Measurements from ENCODE around the gene CAVIN3. TPM values are rescaled to one million over a fixed set of nuclear protein-coding genes. Genes with fewer than 3 reads are reported as not detected.

CAVIN3 gene
- 10 to 100 TPM; 12.1 to 13.2 TPM for total RNA-seq

GRCh38 chr11:6320411-6321155, at the start of gene CAVIN3:
CAVIN3 (minus strand) TSS chr11:6320501; CDS start chr11:6320476, 25 bp downstream.
- POLR2A ChIA-PET: interaction anchor here (0.7 to 2.4 kb wide), 15 partner anchors 12 to 630 kb away, joined by 3 to 12 read pairs (median 5); partner anchors contain the start of genes APBB1, ARFIP2, FHIP1B and TIMM10B
- H3K4me1 Mint-ChIP-seq: peaks cover 48% of the 10 kb centered on the region
- peak within 1 kb of the TSS; percentile 93 for H3K27ac Mint-ChIP-seq
- H3K9me3 Mint-ChIP-seq: no peaks in the 10 kb centered on the region
- CTCF ChIA-PET: interaction anchor here (0.8 to 5.0 kb wide), 7 partner anchors 18 to 84 kb away, joined by 3 to 54 read pairs (median 3); no protein-coding TSS in a partner anchor
- H3K27me3 Mint-ChIP-seq: peaks cover 9% of the 10 kb centered on the region
- DNase-seq: peak; percentile 89
- H3K36me3 Mint-ChIP-seq (ENCODE audit: low read depth): no peaks in the 10 kb centered on the region
- peak within 1 kb of the TSS; percentile 70 for H3K4me3 Mint-ChIP-seq

DNA sequence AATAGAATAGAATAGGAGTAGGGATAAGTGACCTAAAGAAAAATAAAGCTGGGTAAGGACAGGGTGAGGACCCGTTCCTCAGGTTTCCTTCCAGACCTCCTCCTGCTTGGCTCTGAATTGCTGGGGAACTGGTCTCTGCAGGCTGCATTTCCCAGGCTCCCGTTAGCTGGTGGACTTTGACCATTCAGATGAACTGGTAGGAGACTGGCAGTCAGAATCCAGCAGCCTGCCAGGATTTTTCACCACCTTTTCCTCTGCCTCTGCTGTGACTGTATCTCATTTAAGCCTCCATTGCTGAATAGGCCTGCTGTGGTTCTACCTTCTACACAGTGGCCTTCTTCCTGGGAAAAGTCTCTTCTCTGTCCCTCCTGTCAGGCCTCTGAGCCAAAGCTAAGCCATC, 45.4 kb upstream of the CAVIN3 start:
- DNase-seq: no peak
- no peaks in the 10 kb centered on the region for H3K36me3 Mint-ChIP-seq (ENCODE audit: low read depth)
- ChIA-PET POLR2A (no interaction called here), CTCF (interaction anchor here (5.4 to 6.9 kb wide), 2 partner anchors 12 to 14 kb away, joined by 76 to 90 read pairs; no protein-coding TSS in a partner anchor)
- H3K9me3 Mint-ChIP-seq: no peaks in the 10 kb centered on the region
- H3K4me3 Mint-ChIP-seq: no peak overlapping the region
- no peak overlapping the region for H3K27ac Mint-ChIP-seq
- no peaks in the 10 kb centered on the region for H3K27me3 Mint-ChIP-seq
- no peaks in the 10 kb centered on the region for H3K4me1 Mint-ChIP-seq

GRCh38 chr11:6362873-6363678, 42.8 kb upstream of the CAVIN3 start:
- peak; percentile 78 for DNase-seq
- Mint-ChIP-seq H3K4me3 (no peak overlapping the region), H3K9me3 (no peaks in the 10 kb centered on the region), H3K27ac (no peak overlapping the region), H3K4me1 (no peaks in the 10 kb centered on the region), H3K27me3 (no peaks in the 10 kb centered on the region), H3K36me3 (ENCODE audit: low read depth) (no peaks in the 10 kb centered on the region)
- POLR2A ChIA-PET: interaction anchor here (0.8 to 1.9 kb wide), 2 partner anchors 9 to 14 kb away, joined by 4 to 6 read pairs; no protein-coding TSS in a partner anchor
- CTCF ChIA-PET: interaction anchor here (0.5 to 6.9 kb wide), 58 partner anchors 10 to 1238 kb away, joined by 3 to 90 read pairs (median 4); partner anchors contain the start of genes ARFIP2, CAVIN3, CCKBR and TIMM10B

DNA sequence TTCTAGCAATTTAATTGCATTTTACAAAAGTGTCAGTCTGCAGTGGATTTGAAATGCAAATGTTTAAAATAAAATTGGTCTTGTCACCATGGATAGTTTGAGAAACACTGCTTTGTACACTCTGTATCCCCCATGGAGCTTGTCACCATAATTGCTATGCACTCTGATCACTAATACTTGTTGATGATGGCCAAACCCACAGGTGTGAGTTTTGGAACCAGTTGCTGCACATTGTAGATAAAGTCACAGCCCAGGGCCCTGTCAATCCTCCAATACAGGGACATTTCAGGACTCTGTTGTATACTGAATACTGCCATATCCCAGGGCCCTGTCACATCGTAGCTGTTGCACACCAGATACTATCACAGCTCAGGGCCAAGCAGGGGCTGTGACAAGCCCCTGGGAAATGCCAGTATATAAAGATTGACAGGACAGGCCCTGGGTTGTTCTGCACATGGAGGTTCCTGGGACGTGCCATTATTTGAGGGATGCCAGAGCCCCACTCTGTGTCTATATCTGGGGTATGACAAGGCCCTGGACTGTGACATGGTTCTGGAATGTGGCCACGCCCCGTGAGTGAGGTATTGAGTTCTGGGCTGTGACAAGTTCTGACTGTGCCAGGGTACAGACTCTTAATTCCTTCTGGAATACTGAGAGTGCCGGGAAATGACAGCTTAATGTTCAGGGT, 42.0 kb upstream of the CAVIN3 start:
- Mint-ChIP-seq H3K4me1 (no peaks in the 10 kb centered on the region), H3K9me3 (no peaks in the 10 kb centered on the region), H3K4me3 (no peak overlapping the region), H3K27me3 (no peaks in the 10 kb centered on the region), H3K36me3 (ENCODE audit: low read depth) (no peaks in the 10 kb centered on the region), H3K27ac (no peak overlapping the region)
- ChIA-PET CTCF (interaction anchor here (0.6 to 6.9 kb wide), 53 partner anchors 11 to 1237 kb away, joined by 3 to 90 read pairs (median 4); partner anchors contain the start of genes ARFIP2, CAVIN3, CCKBR and TIMM10B), POLR2A (interaction anchor here (1.9 kb wide), 1 partner anchor 9 kb away, joined by 6 read pairs; no protein-coding TSS in a partner anchor)
- no peak for DNase-seq

DNA sequence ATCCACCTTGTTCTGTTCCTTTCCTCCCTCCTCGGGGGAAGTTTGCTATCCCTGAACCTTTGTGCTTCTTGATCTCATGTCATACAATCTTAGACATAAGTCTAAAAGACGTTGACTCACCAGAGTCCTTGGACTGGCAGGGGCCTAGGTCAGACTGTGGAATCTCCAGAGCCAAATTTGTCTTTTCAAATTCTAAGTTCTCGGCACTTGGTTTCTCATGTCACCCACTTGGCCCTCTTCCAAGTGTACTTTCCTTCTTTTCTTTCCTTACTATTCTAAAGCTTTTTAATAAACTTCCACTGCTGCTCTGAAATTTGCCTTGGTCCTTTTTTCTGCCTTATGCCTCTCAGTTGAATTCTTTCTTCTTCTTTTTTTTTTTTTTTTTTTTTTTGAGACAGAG, 39.9 kb upstream of the CAVIN3 start:
- H3K4me1 Mint-ChIP-seq: peaks cover 3% of the 10 kb centered on the region
- CTCF ChIA-PET: interaction anchor here (1.1 to 6.9 kb wide), 3 partner anchors 17 to 109 kb away, joined by 4 to 76 read pairs (median 64); no protein-coding TSS in a partner anchor
- H3K36me3 Mint-ChIP-seq (ENCODE audit: low read depth): no peaks in the 10 kb centered on the region
- no peak overlapping the region for H3K4me3 Mint-ChIP-seq
- DNase-seq: no peak
- no peaks in the 10 kb centered on the region for H3K9me3 Mint-ChIP-seq
- POLR2A ChIA-PET: interaction anchor here (0.8 to 1.2 kb wide), 2 partner anchors 38 to 109 kb away, joined by 3 to 4 read pairs; no protein-coding TSS in a partner anchor
- H3K27me3 Mint-ChIP-seq: no peaks in the 10 kb centered on the region
- H3K27ac Mint-ChIP-seq: no peak overlapping the region

DNA sequence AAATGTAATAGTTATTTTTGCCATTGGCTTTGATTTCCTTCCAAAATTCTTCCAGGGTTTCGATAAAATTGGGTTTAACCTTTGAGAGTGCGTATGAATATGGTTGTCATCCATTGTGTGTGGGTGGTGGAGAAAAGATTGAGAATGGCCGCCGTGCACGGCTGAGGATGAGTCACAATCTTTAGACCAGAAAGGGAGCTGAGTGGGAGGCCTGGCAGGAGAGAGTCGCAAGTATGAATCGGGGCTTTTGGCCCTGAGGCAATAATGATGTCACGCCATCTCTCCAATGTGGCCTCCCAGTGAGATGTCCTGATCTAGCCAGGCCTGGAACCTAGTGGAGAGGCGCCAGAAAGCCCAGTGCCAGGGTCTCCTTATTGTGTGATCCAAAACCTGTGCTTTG, 36.9 kb upstream of the CAVIN3 start:
- ChIA-PET POLR2A (interaction anchor here (1.1 kb wide), 1 partner anchor 123 kb away, joined by 3 read pairs; no protein-coding TSS in a partner anchor), CTCF (interaction anchor here (2.1 kb wide), 1 partner anchor 106 kb away, joined by 9 read pairs; no protein-coding TSS in a partner anchor)
- Mint-ChIP-seq H3K4me1 (peaks cover 9% of the 10 kb centered on the region), H3K9me3 (no peaks in the 10 kb centered on the region), H3K36me3 (ENCODE audit: low read depth) (no peaks in the 10 kb centered on the region), H3K4me3 (no peak overlapping the region), H3K27ac (no peak overlapping the region), H3K27me3 (no peaks in the 10 kb centered on the region)
- DNase-seq: peak; percentile 22

DNA sequence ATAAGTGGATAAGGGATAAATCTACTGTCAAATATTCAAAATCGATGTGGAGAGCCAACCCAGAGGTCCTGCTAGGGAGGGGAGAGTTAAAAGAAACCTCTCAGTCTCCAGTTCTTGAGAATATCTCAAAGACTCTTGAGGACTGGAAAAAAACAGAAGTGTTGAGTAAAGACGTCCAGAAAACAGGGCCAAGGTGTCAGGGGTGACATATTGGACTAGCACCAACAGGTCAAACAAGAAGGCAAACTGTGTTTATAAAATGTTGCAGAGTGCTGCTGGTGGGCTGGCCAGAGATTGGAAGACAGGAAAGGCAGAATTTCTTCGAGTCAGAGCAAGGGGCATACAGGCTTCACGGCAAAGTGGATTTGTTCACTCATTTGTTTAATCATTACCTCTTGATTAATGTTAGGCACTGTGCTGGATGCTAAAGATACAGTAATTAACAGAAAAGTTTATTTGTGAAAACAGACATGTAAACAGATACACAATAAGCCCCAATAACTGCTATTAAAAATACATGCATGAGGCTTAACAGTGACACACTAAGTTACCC, 36.3 kb upstream of the CAVIN3 start:
- ChIA-PET CTCF (interaction anchor here (6.2 kb wide), 1 partner anchor 105 kb away, joined by 117 read pairs; no protein-coding TSS in a partner anchor), POLR2A (no interaction called here)
- peaks cover 16% of the 10 kb centered on the region for H3K4me1 Mint-ChIP-seq
- no peak overlapping the region for H3K4me3 Mint-ChIP-seq
- no peaks in the 10 kb centered on the region for H3K9me3 Mint-ChIP-seq
- H3K36me3 Mint-ChIP-seq (ENCODE audit: low read depth): no peaks in the 10 kb centered on the region
- no peak for DNase-seq
- H3K27ac Mint-ChIP-seq: no peak overlapping the region
- no peaks in the 10 kb centered on the region for H3K27me3 Mint-ChIP-seq

DNA sequence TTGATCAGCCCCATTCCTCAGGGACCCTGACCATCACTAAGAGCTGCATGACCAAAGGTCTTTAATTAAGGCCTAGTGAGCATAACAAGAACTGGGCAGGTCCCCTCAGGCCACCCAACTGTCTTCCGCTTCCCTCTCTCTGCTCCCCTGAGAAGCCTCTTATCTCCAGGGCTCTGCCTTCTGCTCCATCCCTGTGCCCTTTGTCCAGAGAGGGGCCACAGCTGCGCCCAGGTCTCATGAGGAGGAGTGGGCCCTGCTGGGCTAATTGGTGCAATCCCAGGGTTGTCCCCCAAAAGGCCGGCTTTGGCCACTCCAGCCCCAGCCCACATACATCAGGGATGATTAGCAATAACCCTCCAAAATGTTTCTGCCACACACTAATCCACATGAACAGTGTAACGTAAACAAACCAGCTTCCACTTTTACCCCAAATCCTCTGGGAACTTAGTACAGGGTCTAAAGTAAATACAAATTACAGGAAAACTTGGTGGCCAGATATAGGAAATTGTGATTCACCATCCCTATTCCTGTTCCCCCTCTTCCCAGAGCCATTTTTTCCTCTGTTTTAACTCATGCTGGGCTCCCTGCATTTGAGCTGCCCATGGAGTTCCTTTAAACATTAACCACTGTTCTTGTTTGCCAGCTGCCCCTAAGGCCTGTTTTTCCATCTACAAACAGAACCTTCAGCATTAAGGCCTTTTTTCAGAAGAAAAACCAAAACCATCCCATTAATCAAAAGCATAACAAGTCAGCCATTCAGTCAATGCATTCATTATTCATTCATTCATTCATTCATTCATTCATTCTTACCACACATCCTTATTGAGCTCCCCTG, 34.6 kb upstream of the CAVIN3 start:
- H3K27me3 Mint-ChIP-seq: no peaks in the 10 kb centered on the region
- H3K27ac Mint-ChIP-seq: no peak overlapping the region
- no peaks in the 10 kb centered on the region for H3K9me3 Mint-ChIP-seq
- ChIA-PET CTCF (interaction anchor here (0.9 to 8.5 kb wide), 16 partner anchors 8 to 362 kb away, joined by 3 to 117 read pairs (median 8); partner anchors contain the start of gene CAVIN3), POLR2A (interaction anchor here (1.3 kb wide), 1 partner anchor 35 kb away, joined by 4 read pairs; no protein-coding TSS in a partner anchor)
- no peaks in the 10 kb centered on the region for H3K36me3 Mint-ChIP-seq (ENCODE audit: low read depth)
- no peak overlapping the region for H3K4me3 Mint-ChIP-seq
- peaks cover 19% of the 10 kb centered on the region for H3K4me1 Mint-ChIP-seq
- no peak for DNase-seq

DNA sequence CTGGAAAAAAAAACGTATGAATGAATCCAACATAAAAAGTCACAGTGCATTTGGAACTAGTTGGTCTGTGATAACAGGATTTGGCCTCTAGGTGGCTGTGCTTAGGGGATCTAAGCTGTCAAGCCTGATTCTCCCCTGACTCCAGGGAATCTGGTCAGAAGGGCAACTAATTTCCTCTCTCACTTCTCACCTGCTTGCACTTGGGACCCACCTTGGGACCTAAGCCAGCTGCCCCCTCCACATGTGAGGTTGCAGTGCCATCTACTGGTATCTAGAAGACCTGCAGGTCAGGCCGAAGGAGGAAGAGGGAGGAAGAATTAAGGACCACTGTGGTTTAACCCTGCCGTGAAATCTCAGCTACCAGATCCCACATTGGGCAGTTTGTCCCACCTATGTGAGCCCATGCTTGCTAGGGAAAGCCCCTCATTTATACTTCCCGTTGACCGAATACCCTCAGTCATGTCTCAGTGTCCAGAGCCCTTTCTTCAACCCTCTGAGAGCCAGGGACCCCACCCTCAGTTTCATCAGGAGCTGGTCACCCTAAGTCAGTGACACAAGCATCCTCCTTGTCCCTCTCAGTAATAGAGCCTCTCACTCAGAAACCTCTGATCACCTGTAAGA, 33.2 kb upstream of the CAVIN3 start:
- H3K9me3 Mint-ChIP-seq: no peaks in the 10 kb centered on the region
- CTCF ChIA-PET: interaction anchor here (0.5 to 8.5 kb wide), 32 partner anchors 9 to 341 kb away, joined by 3 to 117 read pairs (median 4); partner anchors contain the start of genes CAVIN3 and CCKBR
- no peak overlapping the region for H3K4me3 Mint-ChIP-seq
- H3K27me3 Mint-ChIP-seq: no peaks in the 10 kb centered on the region
- no peaks in the 10 kb centered on the region for H3K36me3 Mint-ChIP-seq (ENCODE audit: low read depth)
- H3K27ac Mint-ChIP-seq: no peak overlapping the region
- peak; percentile 62 for DNase-seq
- POLR2A ChIA-PET: interaction anchor here (1.3 to 1.4 kb wide), 2 partner anchors 9 to 34 kb away, joined by 6 read pairs; partner anchors contain the start of gene CAVIN3
- peaks cover 19% of the 10 kb centered on the region for H3K4me1 Mint-ChIP-seq

GRCh38 chr11:6351782-6352382, 31.6 kb upstream of the CAVIN3 start:
- H3K4me3 Mint-ChIP-seq: no peak overlapping the region
- DNase-seq: peak; percentile 33
- POLR2A ChIA-PET: interaction anchor here (0.9 to 1.9 kb wide), 4 partner anchors 30 to 91 kb away, joined by 3 to 8 read pairs (median 4); partner anchors contain the start of gene CAVIN3

More at GRCh38 chr11:6351782-6352382, 31.6 kb upstream of the CAVIN3 start:
- Mint-ChIP-seq H3K36me3 (ENCODE audit: low read depth) (no peaks in the 10 kb centered on the region), H3K27me3 (no peaks in the 10 kb centered on the region), H3K9me3 (no peaks in the 10 kb centered on the region), H3K27ac (no peak overlapping the region), H3K4me1 (peaks cover 18% of the 10 kb centered on the region)
- CTCF ChIA-PET: interaction anchor here (0.8 to 8.5 kb wide), 11 partner anchors 10 to 461 kb away, joined by 3 to 117 read pairs (median 8); partner anchors contain the start of genes CAVIN3 and CCKBR
